Keratinocyte (primary cell): ENCODE results near the gene EGFL7. TPM values are rescaled to one million over a fixed set of nuclear protein-coding genes. Genes with fewer than 3 reads are reported as not detected.

ENCODE experiments used
- DNase-seq: peaks from one replicate; pipeline ENCODE4 v3.0.0-alpha.2; 2011; ENCODE audit warnings: low read depth, missing footprints, low spot score
- FAIRE-seq: peaks from 2 replicates; lab custom pipeline; 2011; peaks lifted over from hg19 to GRCh38; lab: Jason Lieb, UNC
- H2AFZ ChIP-seq: 2 replicates; pipeline ENCODE4 v1.6.0; 2012; ENCODE audit warnings: low read length, control low read depth, inconsistent platforms; ENCODE audit not compliant: control insufficient read depth
- H3K27ac ChIP-seq: 2 replicates; pipeline ENCODE4 v1.5.1; 2011; ENCODE audit warnings: low read length; ENCODE audit not compliant: control insufficient read depth, insufficient read depth
- H3K27me3 ChIP-seq: 3 replicates; pipeline ENCODE4 v1.6.0; 2011; ENCODE audit warnings: low read length; ENCODE audit not compliant: control insufficient read depth, insufficient read depth; ENCODE audit errors: extremely low read depth
- H3K36me3 ChIP-seq, 2 experiments: 2 replicates in 1 of 2; 3 replicates in 1 of 2; pipeline ENCODE4 v1.5.1; 2011; ENCODE audit warnings: low read length in 2 of 2, mild to moderate bottlenecking in 1 of 2; ENCODE audit not compliant: control insufficient read depth in 2 of 2, insufficient read depth in 2 of 2; ENCODE audit errors: extremely low read depth in 1 of 2
- H3K4me1 ChIP-seq: 3 replicates; pipeline ENCODE4 v1.5.1; 2011; ENCODE audit warnings: low read length; ENCODE audit not compliant: control insufficient read depth, insufficient read depth; ENCODE audit errors: extremely low read depth
- H3K4me2 ChIP-seq: 3 replicates; pipeline ENCODE4 v1.6.0; 2011; ENCODE audit warnings: low read depth, low read length; ENCODE audit not compliant: control insufficient read depth, insufficient read depth; ENCODE audit errors: extremely low read depth
- H3K4me3 ChIP-seq, 3 experiments: fragments of 200-600 bp in 1 of 3; sonication (generic) in 1 of 3; 2 replicates in 2 of 3; 3 replicates in 1 of 3; pipeline ENCODE4 v1.5.1; 2011 to 2016; ENCODE audit warnings: low read length in 3 of 3, mild to moderate bottlenecking in 3 of 3, control low read depth in 2 of 3, inconsistent platforms in 1 of 3, low read depth in 1 of 3, mixed read lengths in 1 of 3, mixed run types in 1 of 3, moderate library complexity in 1 of 3; ENCODE audit not compliant: control insufficient read depth in 2 of 3, insufficient read depth in 2 of 3; ENCODE audit errors: extremely low read depth in 1 of 3
- H3K79me2 ChIP-seq: 2 replicates; pipeline ENCODE4 v1.6.0; 2012; ENCODE audit warnings: low read length; ENCODE audit not compliant: control insufficient read depth, insufficient read depth
- H3K9ac ChIP-seq: 3 replicates; pipeline ENCODE4 v1.6.0; 2011; ENCODE audit warnings: low read length; ENCODE audit not compliant: control insufficient read depth, insufficient read depth; ENCODE audit errors: extremely low read depth
- H3K9me1 ChIP-seq: 3 replicates; pipeline ENCODE4 v1.6.0; 2011; ENCODE audit warnings: low read length; ENCODE audit not compliant: control insufficient read depth, insufficient read depth; ENCODE audit errors: extremely low read depth
- H3K9me3 ChIP-seq: 2 replicates; pipeline ENCODE4 v1.5.1; 2012; ENCODE audit warnings: low read depth, low read length; ENCODE audit not compliant: control insufficient read depth
- H4K20me1 ChIP-seq: 3 replicates; pipeline ENCODE4 v1.6.0; 2011; ENCODE audit warnings: low read length; ENCODE audit not compliant: control insufficient read depth, insufficient read depth; ENCODE audit errors: extremely low read depth
- CTCF ChIP-seq, 3 experiments: IDR thresholded peaks in 1 of 3; conservative IDR thresholded peaks in 1 of 3; optimal IDR thresholded peaks in 1 of 3; 2 replicates in 2 of 3; 3 replicates in 1 of 3; pipeline versions ENCODE3 to v1.5.1; 2011; ENCODE audit warnings: low read length in 3 of 3, mild to moderate bottlenecking in 3 of 3, moderate library complexity in 2 of 3, control low read depth in 1 of 3, inconsistent platforms in 1 of 3; ENCODE audit not compliant: insufficient read depth in 2 of 3; ENCODE audit errors: extremely low read depth in 1 of 3
- EZH2 ChIP-seq: IDR thresholded peaks from one replicate; pipeline ENCODE4 v1.6.1; 2012; ENCODE audit warnings: inconsistent platforms, mild to moderate bottlenecking, low read length, moderate library complexity
- dilution Hi-C: fragments of 300-500 bp; cut with MboI; formaldehyde crosslinking; loops from one replicate; pipeline ENCODE4 v1.7.0; 2020; ENCODE audit warnings: low sequenced_read_pairs; ENCODE audit not compliant: extremely low pct_ligation_motif_present
- polyA plus RNA-seq, 5 experiments: library from polyadenylated mRNA; depleted of rRNA in 3 of 5; stranded (reverse) in 3 of 5; stranded (forward) in 1 of 5; unstranded in 1 of 5; fragments of >200 nt; gene quantifications; 1 replicate in 1 of 5; 2 replicates in 3 of 5; 3 replicates in 1 of 5; pipeline versions ENCODE4 v1.2.1 to v1.2.3, GENCODE V29; 2011 to 2012; ENCODE audit warnings: missing spikeins in 2 of 5, low read depth in 1 of 5, low replicate concordance in 1 of 5

Gene EGFL7
- polyA plus RNA-seq, 1 donor (not counting 4 experiments of a cell fraction or from before 2014, with no cell fraction given): 4.2 TPM

GRCh38 chr9:136711751-136712689 is 49.3 kb downstream of the EGFL7 start, which contains the start of gene DIPK1B:
Gene DIPK1B, plus strand, starts transcription at chr9:136712572. Its CDS starts 94 bp downstream, at chr9:136712666.
- no peak for FAIRE-seq
- Histone ChIP-seq H3K4me3 (peak within 1 kb of the TSS in 1 of 3 experiments; percentile 12), H3K9ac (no peak within 1 kb of the TSS), H3K4me1 (no peaks in the 10 kb centered on the region), H3K4me2 (no peak within 1 kb of the TSS), H2AFZ (no peak within 1 kb of the TSS), H3K79me2 (no peaks in the 10 kb centered on the region), H3K36me3 (no peaks in the 10 kb centered on the region), H3K27ac (no peak within 1 kb of the TSS), H4K20me1 (no peaks in the 10 kb centered on the region), H3K27me3 (peaks cover 23% of the 10 kb centered on the region), H3K9me3 (no peaks in the 10 kb centered on the region), H3K9me1 (no peaks in the 10 kb centered on the region)
- DNase-seq: no peak
- no peak for TF ChIP-seq CTCF (optimal IDR thresholded peaks at IDR 0.05 in 1 of 3, IDR thresholded peaks at IDR 0.05 in 1 of 3, conservative IDR thresholded peaks at IDR 0.05 in 1 of 3; ENCODE audit: extremely low read depth in 1 of 3, insufficient read depth in 2 of 3, low read length in 3 of 3)
- TF ChIP-seq EZH2: peak; percentile 90
- dilution Hi-C loops: no loop called here

GRCh38 chr9:136712690-136713544 is 50.2 kb downstream of the EGFL7 start:
- Histone ChIP-seq H3K4me2 (no peak overlapping the region), H3K36me3 (no peaks in the 10 kb centered on the region), H3K9me3 (no peaks in the 10 kb centered on the region), H3K9me1 (no peaks in the 10 kb centered on the region), H3K9ac (no peak overlapping the region), H3K4me3 (no peak overlapping the region), H2AFZ (no peak overlapping the region), H3K27ac (no peak overlapping the region), H4K20me1 (no peaks in the 10 kb centered on the region), H3K27me3 (peaks cover 19% of the 10 kb centered on the region), H3K79me2 (no peaks in the 10 kb centered on the region), H3K4me1 (no peaks in the 10 kb centered on the region)
- no peak for TF ChIP-seq CTCF (optimal IDR thresholded peaks at IDR 0.05 in 1 of 3, IDR thresholded peaks at IDR 0.05 in 1 of 3, conservative IDR thresholded peaks at IDR 0.05 in 1 of 3; ENCODE audit: extremely low read depth in 1 of 3, insufficient read depth in 2 of 3, low read length in 3 of 3)
- peak; percentile 68 for TF ChIP-seq EZH2
- DNase-seq (no peak), FAIRE-seq (no peak)
- dilution Hi-C loops: no loop called here
